H9 (cell line): ENCODE data around the gene CPXM1. TPM values are rescaled to one million over a fixed set of nuclear protein-coding genes. Genes with fewer than 3 reads are reported as not detected.

Source experiments
- DNase-seq: peaks from one replicate; pipeline ENCODE4 v3.0.0-alpha.2; 2017
- H2AFZ ChIP-seq: one replicate; pipeline ENCODE4 v1.6.1; 2013; ENCODE audit warnings: mild to moderate bottlenecking, low read length, control low read depth, moderate library complexity
- H2AK5ac ChIP-seq: 2 replicates; pipeline ENCODE4 v1.6.1; 2013; ENCODE audit warnings: low read length, control low read depth, mixed read lengths; ENCODE audit not compliant: insufficient read length
- H2BK120ac ChIP-seq: one replicate; pipeline ENCODE4 v1.6.1; 2013; ENCODE audit warnings: low read depth, mild to moderate bottlenecking, low read length, control low read depth, inconsistent platforms; ENCODE audit not compliant: poor library complexity, severe bottlenecking
- H2BK12ac ChIP-seq: 2 replicates; pipeline ENCODE4 v1.6.1; 2013; ENCODE audit warnings: low read length, control low read depth, mixed read lengths, low read depth; ENCODE audit not compliant: insufficient read length
- H2BK15ac ChIP-seq: 2 replicates; pipeline ENCODE4 v1.6.1; 2013; ENCODE audit warnings: low read depth, low read length, control low read depth
- H2BK20ac ChIP-seq: one replicate; pipeline ENCODE4 v1.6.1; 2013; ENCODE audit warnings: low read depth, mild to moderate bottlenecking, low read length, control low read depth, inconsistent platforms; ENCODE audit not compliant: poor library complexity, severe bottlenecking
- H2BK5ac ChIP-seq: 2 replicates; pipeline ENCODE4 v1.6.1; 2013; ENCODE audit warnings: low read length, control low read depth, mixed read lengths; ENCODE audit not compliant: insufficient read length
- H3K14ac ChIP-seq: 2 replicates; pipeline ENCODE4 v1.6.1; 2013; ENCODE audit warnings: low read length, control low read depth; ENCODE audit not compliant: insufficient read depth
- H3K18ac ChIP-seq: 2 replicates; pipeline ENCODE4 v1.6.1; 2013; ENCODE audit warnings: low read depth, mild to moderate bottlenecking, mixed read lengths, low read length, control low read depth; ENCODE audit not compliant: insufficient read length
- H3K23ac ChIP-seq: 2 replicates; pipeline ENCODE4 v1.6.1; 2013; ENCODE audit warnings: low read length, control low read depth, mixed read lengths, low read depth; ENCODE audit not compliant: insufficient read length
- H3K23me2 ChIP-seq: 2 replicates; pipeline ENCODE4 v1.6.1; 2013; ENCODE audit warnings: low read depth, mild to moderate bottlenecking, mixed read lengths, low read length, control low read depth; ENCODE audit not compliant: insufficient read length, poor library complexity, severe bottlenecking
- H3K27ac ChIP-seq: 2 replicates; pipeline ENCODE4 v1.5.1; 2013; ENCODE audit warnings: low read length, control low read depth, mixed read lengths, low read depth; ENCODE audit not compliant: insufficient read length
- H3K27me3 ChIP-seq: 2 replicates; pipeline ENCODE4 v1.6.1; 2013; ENCODE audit warnings: low read length, control low read depth, inconsistent platforms; ENCODE audit not compliant: insufficient read depth
- H3K4ac ChIP-seq: 2 replicates; pipeline ENCODE4 v1.6.1; 2013; ENCODE audit warnings: low read depth, mild to moderate bottlenecking, control low read depth, inconsistent platforms, low read length, moderate library complexity
- H3K4me1 ChIP-seq: 2 replicates; pipeline ENCODE4 v1.6.1; 2013; ENCODE audit warnings: low read length, control low read depth, inconsistent platforms; ENCODE audit not compliant: insufficient read depth
- H3K4me2 ChIP-seq: 2 replicates; pipeline ENCODE4 v1.6.1; 2013; ENCODE audit warnings: low read length, control low read depth, mixed read lengths; ENCODE audit not compliant: insufficient read length, insufficient read depth
- H3K56ac ChIP-seq: 2 replicates; pipeline ENCODE4 v1.6.1; 2013; ENCODE audit warnings: low read depth, mild to moderate bottlenecking, mixed read lengths, low read length, control low read depth; ENCODE audit not compliant: insufficient read length
- H3K79me1 ChIP-seq: 2 replicates; pipeline ENCODE4 v1.6.1; 2013; ENCODE audit warnings: low read depth, mild to moderate bottlenecking, moderate library complexity, low read length, control low read depth, inconsistent platforms; ENCODE audit not compliant: insufficient read depth, poor library complexity, severe bottlenecking
- H3K79me2 ChIP-seq: 2 replicates; pipeline ENCODE4 v1.6.1; 2013; ENCODE audit warnings: low read length, control low read depth, inconsistent platforms; ENCODE audit not compliant: insufficient read depth
- H3K9ac ChIP-seq: 2 replicates; pipeline ENCODE4 v1.6.1; 2013; ENCODE audit warnings: low read length, control low read depth, mixed read lengths; ENCODE audit not compliant: insufficient read length; ENCODE audit errors: extremely low read depth
- H3K9me3 ChIP-seq: one replicate; pipeline ENCODE4 v1.6.1; 2013; ENCODE audit warnings: low read depth, low read length, inconsistent platforms; ENCODE audit not compliant: control insufficient read depth
- H3T11ph ChIP-seq: one replicate; pipeline ENCODE4 v1.6.1; 2013; ENCODE audit warnings: mild to moderate bottlenecking, low read length, control low read depth, inconsistent platforms
- H4K20me1 ChIP-seq: one replicate; pipeline ENCODE4 v1.6.1; 2013; ENCODE audit not compliant: control insufficient read depth, insufficient read length, insufficient read depth
- H4K5ac ChIP-seq: 2 replicates; pipeline ENCODE4 v1.6.1; 2013; ENCODE audit warnings: low read depth, mild to moderate bottlenecking, mixed read lengths, low read length, control low read depth; ENCODE audit not compliant: insufficient read length
- H4K8ac ChIP-seq: replicated peaks from 2 replicates; pipeline ENCODE4 v1.6.1; 2013; ENCODE audit warnings: low read length, control low read depth, mixed read lengths, low read depth; ENCODE audit not compliant: insufficient read length
- H4K91ac ChIP-seq: 2 replicates; pipeline ENCODE4 v1.6.1; 2013; ENCODE audit warnings: low read depth, mild to moderate bottlenecking, moderate library complexity, mixed read lengths, low read length, control low read depth; ENCODE audit not compliant: insufficient read length
- H3K27ac Mint-ChIP-seq, 3 experiments: 2 replicates in 2 of 3; 3 replicates in 1 of 3; pipeline ENCODE4 v1.8.0; 2020 to 2021; ENCODE audit warnings: mixed read lengths in 3 of 3, mild to moderate bottlenecking in 1 of 3, moderate library complexity in 1 of 3
- H3K27me3 Mint-ChIP-seq: 2 replicates; pipeline ENCODE4 v1.8.0; 2021; ENCODE audit warnings: low read depth, mild to moderate bottlenecking, moderate library complexity, mixed read lengths
- H3K36me3 Mint-ChIP-seq, 3 experiments: 2 replicates in 2 of 3; 3 replicates in 1 of 3; pipeline ENCODE4 v1.8.0; 2020 to 2021; ENCODE audit warnings: low read depth in 3 of 3, mixed read lengths in 3 of 3; ENCODE audit not compliant: insufficient read depth in 1 of 3
- H3K4me1 Mint-ChIP-seq, 2 experiments: 2 replicates each; pipeline ENCODE4 v1.8.0; 2020; ENCODE audit warnings: mixed read lengths in 2 of 2
- H3K4me3 Mint-ChIP-seq, 2 experiments: 2 replicates in 1 of 2; 3 replicates in 1 of 2; pipeline ENCODE4 v1.8.0; 2020 to 2021; ENCODE audit warnings: mild to moderate bottlenecking in 2 of 2, mixed read lengths in 2 of 2, moderate library complexity in 1 of 2
- H3K9me3 Mint-ChIP-seq, 2 experiments: 2 replicates in 1 of 2; 3 replicates in 1 of 2; pipeline ENCODE4 v1.8.0; 2020; ENCODE audit warnings: mild to moderate bottlenecking in 2 of 2, mixed read lengths in 2 of 2, moderate library complexity in 1 of 2
- WGBS: extraction: QIAGEN DNeasy Blood & Tissue Kit; methylation state at CpG from one replicate; pipeline ENCODE4 v1.1.7; 2013; ENCODE audit warnings: missing lambda C conversion rate, low lambda C conversion rate, mixed read lengths; ENCODE audit not compliant: insufficient read length; ENCODE audit errors: extremely low coverage; 5-methylcytosine and 5-hydroxymethylcytosine counted together
- total RNA-seq: library from RNA; stranded (reverse); gene quantifications from 2 replicates; pipeline ENCODE4 v1.2.1, GENCODE V29; 2021
- TF ChIP-seq, protein P1 (sequence below): fragments of 200-600 bp; sonication (generic); conservative IDR thresholded peaks from 3 replicates; pipeline ENCODE4 v1.8.0; 2021; ENCODE audit warnings: antibody characterized with exemption, mild to moderate bottlenecking

The CPXM1 gene
- total RNA-seq, 1 experiment from 2014 or later, result 69.0 TPM

DNA sequence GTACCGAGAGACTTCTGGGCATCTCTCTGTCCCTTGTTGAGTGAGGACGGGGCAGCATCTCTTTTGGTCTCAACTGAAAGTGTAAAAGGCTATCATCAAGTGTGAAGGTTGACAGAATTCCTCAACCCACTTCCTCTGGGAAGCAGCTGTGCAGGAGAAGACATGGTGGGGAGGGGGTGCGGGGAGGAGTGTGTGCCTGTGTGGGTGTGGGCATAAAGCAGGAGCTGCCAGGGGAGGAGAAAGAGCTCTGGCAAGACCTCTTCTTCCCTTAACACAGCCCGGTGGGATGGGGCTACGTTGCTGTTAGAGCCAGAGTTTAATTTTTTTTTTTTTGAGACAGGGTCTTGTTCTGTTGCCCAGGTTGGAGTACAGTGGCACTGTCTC lies 31.8 kb downstream of the CPXM1 start:
- Histone ChIP-seq H3K79me1 (no peaks in the 10 kb centered on the region), H3K9me3 (no peaks in the 10 kb centered on the region), H3K56ac (no peak overlapping the region), H3K23me2 (no peaks in the 10 kb centered on the region), H3K18ac (no peak overlapping the region), H3K4me2 (no peak overlapping the region), H3K27me3 (no peaks in the 10 kb centered on the region), H4K5ac (no peak overlapping the region), H2BK20ac (no peak overlapping the region), H2AFZ (no peak overlapping the region), H3K23ac (no peak overlapping the region), H4K91ac (no peak overlapping the region), H3K14ac (no peak overlapping the region), H2BK15ac (no peak overlapping the region), H2BK5ac (no peak overlapping the region), H3K79me2 (no peaks in the 10 kb centered on the region), H3K4me1 (no peaks in the 10 kb centered on the region), H2AK5ac (no peak overlapping the region), H3T11ph (no peak overlapping the region), H2BK120ac (no peak overlapping the region), H4K20me1 (no peaks in the 10 kb centered on the region), H3K9ac (no peak overlapping the region), H4K8ac (no peak overlapping the region), H3K4ac (no peak overlapping the region), H3K27ac (no peak overlapping the region), H2BK12ac (no peak overlapping the region)
- no CpG with 5 or more reads among the region's 5 CpGs for WGBS
- peaks cover 31% of the 10 kb centered on the region for H3K27me3 Mint-ChIP-seq
- H3K4me3 Mint-ChIP-seq, result no peak overlapping the region
- peaks cover 4 to 5% of the 10 kb centered on the region in 2 experiments; a peak in 2 of 4 replicates for H3K4me1 Mint-ChIP-seq
- TF ChIP-seq, protein P1, sequence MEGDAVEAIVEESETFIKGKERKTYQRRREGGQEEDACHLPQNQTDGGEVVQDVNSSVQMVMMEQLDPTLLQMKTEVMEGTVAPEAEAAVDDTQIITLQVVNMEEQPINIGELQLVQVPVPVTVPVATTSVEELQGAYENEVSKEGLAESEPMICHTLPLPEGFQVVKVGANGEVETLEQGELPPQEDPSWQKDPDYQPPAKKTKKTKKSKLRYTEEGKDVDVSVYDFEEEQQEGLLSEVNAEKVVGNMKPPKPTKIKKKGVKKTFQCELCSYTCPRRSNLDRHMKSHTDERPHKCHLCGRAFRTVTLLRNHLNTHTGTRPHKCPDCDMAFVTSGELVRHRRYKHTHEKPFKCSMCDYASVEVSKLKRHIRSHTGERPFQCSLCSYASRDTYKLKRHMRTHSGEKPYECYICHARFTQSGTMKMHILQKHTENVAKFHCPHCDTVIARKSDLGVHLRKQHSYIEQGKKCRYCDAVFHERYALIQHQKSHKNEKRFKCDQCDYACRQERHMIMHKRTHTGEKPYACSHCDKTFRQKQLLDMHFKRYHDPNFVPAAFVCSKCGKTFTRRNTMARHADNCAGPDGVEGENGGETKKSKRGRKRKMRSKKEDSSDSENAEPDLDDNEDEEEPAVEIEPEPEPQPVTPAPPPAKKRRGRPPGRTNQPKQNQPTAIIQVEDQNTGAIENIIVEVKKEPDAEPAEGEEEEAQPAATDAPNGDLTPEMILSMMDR, result no peak
- H3K9me3 Mint-ChIP-seq, result no peaks in the 10 kb centered on the region
- DNase-seq, result no peak
- no peak overlapping the region for H3K27ac Mint-ChIP-seq
- H3K36me3 Mint-ChIP-seq, result no peaks in the 10 kb centered on the region
